DND-41 (cell line): ENCODE data around the gene AKAP13.

Experiments
- EZH2 ChIP-seq: IDR thresholded peaks from 3 replicates; pipeline ENCODE4 v1.6.1; 2012; ENCODE audit warnings: borderline replicate concordance, low read depth, mild to moderate bottlenecking, moderate library complexity, low read length, inconsistent platforms; ENCODE audit not compliant: severe bottlenecking
- TF ChIP-seq, protein P1 (sequence below): IDR thresholded peaks from 2 replicates; pipeline ENCODE4 v1.5.1; 2012; ENCODE audit warnings: borderline replicate concordance, low read length, moderate library complexity, mild to moderate bottlenecking; ENCODE audit not compliant: poor library complexity, severe bottlenecking; ENCODE audit errors: extremely low read depth

DNA sequence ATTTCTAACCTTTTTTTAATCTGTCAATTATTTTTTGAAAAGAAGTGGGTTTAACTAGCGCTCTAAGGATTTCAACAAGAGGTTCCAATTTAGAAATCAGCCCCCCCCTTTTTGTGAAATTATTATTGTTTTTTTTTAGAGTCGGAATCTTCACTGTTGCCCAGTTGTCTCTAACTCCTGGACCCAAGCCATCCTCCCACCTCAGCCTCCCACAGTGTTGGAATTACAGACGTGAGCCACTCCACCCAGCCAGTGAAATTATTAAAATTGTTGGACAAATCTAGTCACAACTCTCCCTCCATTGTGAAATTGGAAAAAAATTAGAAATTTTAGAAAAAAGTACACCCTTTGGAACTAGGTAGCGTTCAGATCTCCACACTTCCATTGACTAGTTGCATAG lies 2.5 kb downstream of the AKAP13 start:
- TF ChIP-seq, protein P1, sequence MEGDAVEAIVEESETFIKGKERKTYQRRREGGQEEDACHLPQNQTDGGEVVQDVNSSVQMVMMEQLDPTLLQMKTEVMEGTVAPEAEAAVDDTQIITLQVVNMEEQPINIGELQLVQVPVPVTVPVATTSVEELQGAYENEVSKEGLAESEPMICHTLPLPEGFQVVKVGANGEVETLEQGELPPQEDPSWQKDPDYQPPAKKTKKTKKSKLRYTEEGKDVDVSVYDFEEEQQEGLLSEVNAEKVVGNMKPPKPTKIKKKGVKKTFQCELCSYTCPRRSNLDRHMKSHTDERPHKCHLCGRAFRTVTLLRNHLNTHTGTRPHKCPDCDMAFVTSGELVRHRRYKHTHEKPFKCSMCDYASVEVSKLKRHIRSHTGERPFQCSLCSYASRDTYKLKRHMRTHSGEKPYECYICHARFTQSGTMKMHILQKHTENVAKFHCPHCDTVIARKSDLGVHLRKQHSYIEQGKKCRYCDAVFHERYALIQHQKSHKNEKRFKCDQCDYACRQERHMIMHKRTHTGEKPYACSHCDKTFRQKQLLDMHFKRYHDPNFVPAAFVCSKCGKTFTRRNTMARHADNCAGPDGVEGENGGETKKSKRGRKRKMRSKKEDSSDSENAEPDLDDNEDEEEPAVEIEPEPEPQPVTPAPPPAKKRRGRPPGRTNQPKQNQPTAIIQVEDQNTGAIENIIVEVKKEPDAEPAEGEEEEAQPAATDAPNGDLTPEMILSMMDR = no peak
- TF ChIP-seq EZH2 = no peak
